Calu3 (cell line): ENCODE measurements around the gene ATP9A. TPM values are rescaled to one million over a fixed set of nuclear protein-coding genes. Genes with fewer than 3 reads are reported as not detected.

Experiments
- BruUV-seq: library from RNA; stranded (reverse); fragments of 400-500 nt; replicated peaks from 2 replicates; lab custom pipeline; 2021; lab: Mats Ljungman, UMichigan
- CTCF ChIA-PET: fragments of 300-600 bp; sonication (Branson Sonifier 250); formaldehyde crosslinking; loops from one replicate; lab custom pipeline; 2022; ENCODE audit warnings: antibody characterized with exemption; lab: Charles Lee
- DNase-seq: peaks from one replicate; pipeline ENCODE4 v3.0.0; 2022
- H3K27ac Mint-ChIP-seq: one replicate; pipeline ENCODE4 v1.8.0; 2022; ENCODE audit warnings: mixed read lengths; ENCODE audit not compliant: unreplicated experiment
- H3K27me3 Mint-ChIP-seq: one replicate; pipeline ENCODE4 v1.8.0; 2022; ENCODE audit warnings: mixed read lengths; ENCODE audit not compliant: unreplicated experiment
- H3K36me3 Mint-ChIP-seq: one replicate; pipeline ENCODE4 v1.8.0; 2022; ENCODE audit warnings: mild to moderate bottlenecking, moderate library complexity, mixed read lengths; ENCODE audit not compliant: insufficient read depth, unreplicated experiment
- H3K4me1 Mint-ChIP-seq: one replicate; pipeline ENCODE4 v1.8.0; 2022; ENCODE audit warnings: mild to moderate bottlenecking, low read depth, mixed read lengths; ENCODE audit not compliant: unreplicated experiment
- H3K4me3 Mint-ChIP-seq: one replicate; pipeline ENCODE4 v1.8.0; 2022; ENCODE audit warnings: mild to moderate bottlenecking, low read depth, moderate library complexity, mixed read lengths; ENCODE audit not compliant: unreplicated experiment
- H3K9me3 Mint-ChIP-seq: one replicate; pipeline ENCODE4 v1.8.0; 2022; ENCODE audit warnings: low read depth, mixed read lengths; ENCODE audit not compliant: unreplicated experiment
- CTCF ChIP-seq: fragments of 200-600 bp; IDR thresholded peaks from one replicate; pipeline ENCODE4 v1.8.0; 2022; ENCODE audit warnings: antibody characterized with exemption; ENCODE audit not compliant: unreplicated experiment
- intact Hi-C: fragments of 100-400 bp; cut with micrococcal nuclease; formaldehyde crosslinking; loops from one replicate; pipeline ENCODE4 v1.10.0; 2022; ENCODE audit not compliant: unreplicated experiment
- total RNA-seq: library from RNA; stranded (reverse); gene quantifications from 2 replicates; pipeline ENCODE4 v1.2.3, GENCODE V29; 2022

The ATP9A gene
- total RNA-seq, 1 experiment from 2014 or later: 98.5 TPM

GRCh38 chr20:51586005-51586440 lies 182.2 kb downstream of the ATP9A start:
- H3K4me1 Mint-ChIP-seq: no peaks in the 10 kb centered on the region
- intact Hi-C loops: no loop called here
- BruUV-seq: no TSS peak
- H3K9me3 Mint-ChIP-seq: no peaks in the 10 kb centered on the region
- H3K27me3 Mint-ChIP-seq: peaks cover 25% of the 10 kb centered on the region
- no peak overlapping the region for H3K27ac Mint-ChIP-seq
- H3K4me3 Mint-ChIP-seq: no peak overlapping the region
- no peak for DNase-seq
- H3K36me3 Mint-ChIP-seq: no peaks in the 10 kb centered on the region
- no peak for TF ChIP-seq CTCF
- CTCF ChIA-PET: interaction anchor here (0.7 kb wide), 2 partner anchors 268 to 330 kb away, joined by 3 to 4 read pairs; no protein-coding TSS in a partner anchor

- no peak overlapping the region for H3K27ac Mint-ChIP-seq
- DNase-seq: no peak
- H3K27me3 Mint-ChIP-seq: peaks cover 34% of the 10 kb centered on the region
- no peaks in the 10 kb centered on the region for H3K4me1 Mint-ChIP-seq
- CTCF ChIA-PET: interaction anchor here (0.7 kb wide), 1 partner anchor 329 kb away, joined by 3 read pairs; no protein-coding TSS in a partner anchor
- H3K36me3 Mint-ChIP-seq: no peaks in the 10 kb centered on the region
- no peak overlapping the region for H3K4me3 Mint-ChIP-seq
- no TSS peak for BruUV-seq
- intact Hi-C loops: no loop called here
- H3K9me3 Mint-ChIP-seq: no peaks in the 10 kb centered on the region
- no peak for TF ChIP-seq CTCF
These were observed 183.0 kb downstream of the ATP9A start for GRCh38 chr20:51585148-51585547.

GRCh38 chr20:51584737-51585136 lies 183.5 kb downstream of the ATP9A start:
- no peak overlapping the region for H3K4me3 Mint-ChIP-seq
- H3K27me3 Mint-ChIP-seq: peaks cover 38% of the 10 kb centered on the region
- BruUV-seq: no TSS peak
- DNase-seq: no peak
- H3K4me1 Mint-ChIP-seq: no peaks in the 10 kb centered on the region
- intact Hi-C loops: no loop called here
- TF ChIP-seq CTCF: no peak
- no peaks in the 10 kb centered on the region for H3K9me3 Mint-ChIP-seq
- no peak overlapping the region for H3K27ac Mint-ChIP-seq
- no peaks in the 10 kb centered on the region for H3K36me3 Mint-ChIP-seq
- CTCF ChIA-PET: no interaction called here

GRCh38 chr20:51584116-51584515 lies 184.1 kb downstream of the ATP9A start:
- no TSS peak for BruUV-seq
- intact Hi-C loops: no loop called here

More at GRCh38 chr20:51584116-51584515, 184.1 kb downstream of the ATP9A start:
- Mint-ChIP-seq H3K27ac (no peak overlapping the region), H3K36me3 (no peaks in the 10 kb centered on the region), H3K27me3 (peaks cover 43% of the 10 kb centered on the region), H3K4me1 (no peaks in the 10 kb centered on the region), H3K4me3 (no peak overlapping the region), H3K9me3 (no peaks in the 10 kb centered on the region)
- DNase-seq: no peak
- CTCF ChIA-PET: no interaction called here
- no peak for TF ChIP-seq CTCF
